Testis (tissue), 3 donors: ENCODE measurements around the gene TUBGCP3. TPM values are rescaled to one million over a fixed set of nuclear protein-coding genes. Genes with fewer than 3 reads are reported as not detected.

Source experiments
- DNase-seq: peaks from one replicate; pipeline ENCODE4 v3.0.0-alpha.2; 2019
- H3K27ac ChIP-seq, 2 donors: fragments of 200-600 bp; sonication (generic); one replicate each; pipeline ENCODE4 v1.5.1; 2019
- H3K27me3 ChIP-seq: fragments of 200-600 bp; sonication (generic); one replicate; pipeline ENCODE4 v1.5.1; 2019
- H3K36me3 ChIP-seq: fragments of 200-600 bp; sonication (generic); one replicate; pipeline ENCODE4 v1.5.1; 2017; ENCODE audit warnings: low read depth; ENCODE audit errors: missing control alignments
- H3K4me1 ChIP-seq: fragments of 200-600 bp; sonication (generic); one replicate; pipeline ENCODE4 v1.5.1; 2019
- H3K4me3 ChIP-seq, 2 donors: fragments of 200-600 bp; sonication (generic); one replicate each; pipeline ENCODE4 v1.5.1; 2017 to 2019
- H3K9me3 ChIP-seq: fragments of 200-600 bp; sonication (generic); one replicate; pipeline ENCODE4 v1.5.1; 2017
- CTCF ChIP-seq, 3 experiments: fragments of 450-650 bp in 2 of 3; fragments of 200-600 bp in 1 of 3; sonication (generic) in 1 of 3; IDR thresholded peaks; one replicate each; pipeline ENCODE4 v1.5.1; 2016 to 2019; ENCODE audit warnings: antibody characterized with exemption in 3 of 3, mild to moderate bottlenecking in 2 of 3, moderate library complexity in 1 of 3
- POLR2A ChIP-seq: fragments of 450-650 bp; IDR thresholded peaks from one replicate; pipeline ENCODE4 v1.6.1; 2017; ENCODE audit warnings: antibody characterized with exemption, mild to moderate bottlenecking, moderate library complexity
- WGBS, 2 donors: methylation state at CpG; one replicate each; pipeline ENCODE4 v1.1.5; 2018; 5-methylcytosine and 5-hydroxymethylcytosine counted together
- intact Hi-C: fragments of 100-400 bp; cut with DNase I; formaldehyde crosslinking; loops from one replicate; pipeline ENCODE4 v1.15.1; 2023; ENCODE audit warnings: low total_unique reads
- polyA plus RNA-seq: library from polyadenylated mRNA; stranded (reverse); fragments of 350-450 nt; fragmentation: Illumina TruSeq; extraction: RNeasy Lipid Tissue Mini Kit (QIAGEN cat#74804); gene quantifications from one replicate; pipeline ENCODE4 v1.2.3, GENCODE V29; 2014; ENCODE audit warnings: low read depth, low replicate concordance; ENCODE audit not compliant: insufficient read depth
- total RNA-seq, 2 donors: library from RNA; depleted of rRNA; stranded (reverse); fragments of >200 nt; gene quantifications; one replicate each; pipeline ENCODE4 v1.2.3, GENCODE V29; 2016

Gene TUBGCP3
- total and polyA plus RNA-seq, 3 donors from 2014 or later = 42.4 to 53.1 (median 53.1) TPM

DNA sequence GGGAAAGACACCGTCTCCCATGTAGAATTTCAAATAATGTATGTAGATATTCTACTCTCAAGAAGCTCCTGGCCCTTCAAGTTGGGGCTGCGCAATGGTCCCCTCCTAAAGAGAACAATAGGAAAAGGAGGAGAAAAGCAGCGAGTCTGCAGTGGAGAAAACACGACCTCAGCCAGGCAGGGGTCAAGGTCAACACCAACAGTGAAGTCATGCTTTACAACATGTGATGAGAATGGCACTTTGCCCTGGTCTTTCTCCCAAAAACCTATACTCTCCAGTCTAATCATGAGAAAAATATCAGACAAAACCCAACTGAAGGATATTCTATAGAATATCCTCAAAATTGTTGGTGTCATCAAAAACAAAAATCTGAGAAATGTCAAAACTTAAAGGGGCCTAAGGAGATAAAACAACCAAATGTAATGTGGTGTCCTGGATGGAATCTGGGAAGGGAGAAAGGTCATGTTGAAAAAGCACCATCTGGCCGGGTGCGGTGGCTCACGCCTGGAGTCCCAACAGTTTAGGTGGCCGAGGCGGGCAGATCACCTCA, 110.8 kb downstream of the TUBGCP3 start:
- Histone ChIP-seq H3K4me1 (no peaks in the 10 kb centered on the region), H3K9me3 (no peaks in the 10 kb centered on the region), H3K27me3 (no peaks in the 10 kb centered on the region), H3K36me3 (no peaks in the 10 kb centered on the region), H3K4me3 (no peak overlapping the region), H3K27ac (no peak overlapping the region)
- intact Hi-C loops = no loop called here
- TF ChIP-seq CTCF (IDR thresholded peaks at IDR 0.05) (no peak), POLR2A (no peak)
- DNase-seq = no peak
- 75 to 81% methylated on average over 9 of the region's 9 CpGs for WGBS, 2 donors

GRCh38 chr13:112475889-112476288, 112.1 kb downstream of the TUBGCP3 start:
- intact Hi-C loops = no loop called here
- Histone ChIP-seq H3K4me3 (no peak overlapping the region), H3K27ac (no peak overlapping the region), H3K27me3 (no peaks in the 10 kb centered on the region), H3K4me1 (no peaks in the 10 kb centered on the region), H3K9me3 (no peaks in the 10 kb centered on the region), H3K36me3 (no peaks in the 10 kb centered on the region)
- TF ChIP-seq POLR2A (no peak), CTCF (IDR thresholded peaks at IDR 0.05) (no peak)
- no peak for DNase-seq
- WGBS, 2 donors = 97 to 100% methylated on average over 1 of the region's 1 CpG

- 72 to 82% methylated on average over 8 of the region's 8 CpGs for WGBS, 2 donors
These were observed 113.1 kb downstream of the TUBGCP3 start for GRCh38 chr13:112474869-112475268.

DNA sequence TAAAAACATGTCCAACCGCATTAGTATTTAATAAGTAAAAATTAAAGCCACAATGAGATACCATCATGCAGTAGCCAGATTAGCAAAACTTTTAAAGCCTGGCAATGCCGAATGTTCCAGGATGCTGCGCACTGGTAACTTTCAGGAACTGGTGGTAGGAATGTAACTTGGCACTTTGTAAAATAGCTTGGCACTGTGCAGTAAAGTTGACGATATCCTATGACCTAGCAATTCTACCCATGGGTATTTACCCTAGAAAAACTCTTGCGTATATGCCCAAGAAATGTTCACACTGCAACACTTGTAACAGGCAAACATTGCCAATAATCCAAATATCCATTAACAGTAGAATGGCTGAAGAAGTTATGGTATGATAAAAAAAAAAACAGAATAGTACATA, 114.1 kb downstream of the TUBGCP3 start:
- no peak overlapping the region for H3K4me3 ChIP-seq
- no peaks in the 10 kb centered on the region for H3K4me1 ChIP-seq
- intact Hi-C loops = no loop called here
- H3K9me3 ChIP-seq = no peaks in the 10 kb centered on the region
- no peak overlapping the region for H3K27ac ChIP-seq
- H3K27me3 ChIP-seq = no peaks in the 10 kb centered on the region
- no peak for TF ChIP-seq CTCF (IDR thresholded peaks at IDR 0.05)
- no peak for TF ChIP-seq POLR2A
- no peak for DNase-seq
- H3K36me3 ChIP-seq = no peaks in the 10 kb centered on the region
- WGBS, 2 donors = 91 to 96% methylated on average over 5 of the region's 5 CpGs

More at GRCh38 chr13:112474869-112475268, 113.1 kb downstream of the TUBGCP3 start:
- Histone ChIP-seq H3K27ac (no peak overlapping the region), H3K4me3 (no peak overlapping the region), H3K9me3 (no peaks in the 10 kb centered on the region), H3K27me3 (no peaks in the 10 kb centered on the region), H3K4me1 (no peaks in the 10 kb centered on the region), H3K36me3 (no peaks in the 10 kb centered on the region)
- no peak for DNase-seq
- intact Hi-C loops = no loop called here
- no peak for TF ChIP-seq POLR2A
- TF ChIP-seq CTCF (IDR thresholded peaks at IDR 0.05) = no peak

GRCh38 chr13:112469071-112469745, 118.7 kb downstream of the TUBGCP3 start:
- Histone ChIP-seq H3K36me3 (no peaks in the 10 kb centered on the region), H3K4me1 (no peaks in the 10 kb centered on the region), H3K27me3 (no peaks in the 10 kb centered on the region), H3K27ac (no peak overlapping the region), H3K9me3 (no peaks in the 10 kb centered on the region), H3K4me3 (no peak overlapping the region)
- intact Hi-C loops = no loop called here
- no peak for DNase-seq
- WGBS, 2 donors = 81 to 89% methylated on average over 10 to 14 of the region's 14 CpGs
- no peak for TF ChIP-seq CTCF (IDR thresholded peaks at IDR 0.05)
- no peak for TF ChIP-seq POLR2A
